HG03039 (cell line): Measurements from ENCODE around the gene FGF4.
"Not testable (repeated sequence)": the region's sequence is repeated elsewhere in the genome, so short reads cannot be mapped to it uniquely, and the experiment has no call there.

Source experiments
- ATAC-seq: cut with Tn5 transposase; IDR thresholded peaks from one replicate; pipeline ENCODE4 v1.9.1; 2021; ENCODE audit warnings: mild to moderate bottlenecking, moderate library complexity; ENCODE audit not compliant: unreplicated experiment

FGF4 gene

GRCh38 chr11:69774354-69775162, 583 bp downstream of the FGF4 start:
- no peak for ATAC-seq

GRCh38 chr11:69773626-69774353, 1.4 kb downstream of the FGF4 start:
- no peak for ATAC-seq

GRCh38 chr11:69771466-69771865, 3.7 kb downstream of the FGF4 start:
- ATAC-seq, result no peak

GRCh38 chr11:69770540-69770939, 4.6 kb downstream of the FGF4 start:
- ATAC-seq, result no peak

- ATAC-seq, result no peak
Observed at GRCh38 chr11:69765498-69765995, 9.6 kb downstream of the FGF4 start.

GRCh38 chr11:69764918-69765317, 10.2 kb downstream of the FGF4 start:
- not testable (repeated sequence) for ATAC-seq

GRCh38 chr11:69760319-69760718, 14.8 kb downstream of the FGF4 start:
- ATAC-seq, result no peak

- ATAC-seq, result no peak
Observed at GRCh38 chr11:69752890-69753289, 22.3 kb downstream of the FGF4 start.

- ATAC-seq, result no peak
Observed at GRCh38 chr11:69750875-69751597, 24.1 kb downstream of the FGF4 start.

- ATAC-seq, result no peak
Observed at GRCh38 chr11:69750108-69750850, 24.9 kb downstream of the FGF4 start.

- ATAC-seq, result no peak
Observed at GRCh38 chr11:69748637-69749036, 26.5 kb downstream of the FGF4 start.

GRCh38 chr11:69746752-69747742, 28.1 kb downstream of the FGF4 start:
- ATAC-seq, result no peak

- no peak for ATAC-seq
Observed at GRCh38 chr11:69746140-69746539, 29.0 kb downstream of the FGF4 start.

GRCh38 chr11:69745201-69745600, 29.9 kb downstream of the FGF4 start:
- ATAC-seq, result no peak

GRCh38 chr11:69744435-69744834, 30.7 kb downstream of the FGF4 start:
- no peak for ATAC-seq

- no peak for ATAC-seq
Observed at GRCh38 chr11:69734841-69735240, 40.3 kb downstream of the FGF4 start.

GRCh38 chr11:69734367-69734766, 40.8 kb downstream of the FGF4 start:
- no peak for ATAC-seq

GRCh38 chr11:69732910-69733309, 42.2 kb downstream of the FGF4 start:
- ATAC-seq, result no peak

GRCh38 chr11:69731110-69731509, 44.0 kb downstream of the FGF4 start:
- no peak for ATAC-seq

- ATAC-seq, result no peak
Observed at GRCh38 chr11:69730500-69730899, 44.6 kb downstream of the FGF4 start.
